ENCODE data around the gene S100A5.
A peak's percentile ranks its signal among the peaks of the same experiment; 100 is the strongest.
"Not testable (repeated sequence)": the region's sequence is repeated elsewhere in the genome, so short reads cannot be mapped to it uniquely, and the experiment has no call there.

S100A5 gene

DNA sequence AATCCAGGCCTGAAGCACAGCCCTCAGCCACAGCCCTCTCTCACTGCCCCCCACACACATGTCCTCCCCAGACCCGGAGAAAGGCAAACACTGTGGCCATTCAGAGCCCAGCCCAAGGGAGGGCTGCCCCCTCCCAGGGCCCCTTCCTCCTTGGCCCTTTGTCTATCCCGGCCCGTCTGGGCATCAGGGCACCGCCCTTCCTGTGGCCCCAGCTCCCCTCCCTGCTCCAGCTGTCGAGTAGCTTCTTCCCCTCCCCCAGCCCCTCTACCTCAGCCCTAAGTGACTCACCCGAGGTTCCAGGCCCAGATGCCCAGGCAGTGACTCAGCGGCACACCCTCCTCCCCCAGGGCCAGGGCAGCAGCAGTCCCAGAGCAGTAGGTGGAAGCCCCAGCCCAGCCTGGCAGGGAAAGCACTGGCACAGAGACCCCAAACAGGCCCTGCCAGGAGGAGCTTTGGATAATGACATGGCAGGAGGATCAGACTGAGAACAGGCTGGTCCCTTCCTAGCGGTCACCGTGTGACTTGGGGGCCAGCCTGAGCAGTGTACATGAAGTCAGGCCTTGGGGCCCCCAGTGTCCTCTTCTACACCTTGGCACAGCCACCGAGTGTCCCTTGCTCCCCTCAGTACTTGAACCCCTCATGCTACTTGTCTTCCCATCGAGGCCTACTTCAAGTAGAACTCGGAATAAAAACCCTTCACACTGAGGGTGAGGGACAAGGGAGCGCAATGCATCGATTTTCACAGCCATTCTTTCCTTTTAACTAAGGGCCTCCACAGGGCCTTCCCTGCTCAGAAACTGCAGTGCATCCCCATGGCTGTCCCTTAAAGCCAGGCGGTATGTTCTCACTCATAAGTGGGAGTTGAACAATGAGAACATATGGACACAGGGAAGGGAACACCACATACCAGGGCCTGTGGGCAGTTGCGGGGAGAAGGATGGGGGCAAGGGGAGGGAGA is 26.0 kb upstream of the S100A5 start:
- DNase-seq (ENCODE audit: low read depth) = peak; percentile 97

DNA sequence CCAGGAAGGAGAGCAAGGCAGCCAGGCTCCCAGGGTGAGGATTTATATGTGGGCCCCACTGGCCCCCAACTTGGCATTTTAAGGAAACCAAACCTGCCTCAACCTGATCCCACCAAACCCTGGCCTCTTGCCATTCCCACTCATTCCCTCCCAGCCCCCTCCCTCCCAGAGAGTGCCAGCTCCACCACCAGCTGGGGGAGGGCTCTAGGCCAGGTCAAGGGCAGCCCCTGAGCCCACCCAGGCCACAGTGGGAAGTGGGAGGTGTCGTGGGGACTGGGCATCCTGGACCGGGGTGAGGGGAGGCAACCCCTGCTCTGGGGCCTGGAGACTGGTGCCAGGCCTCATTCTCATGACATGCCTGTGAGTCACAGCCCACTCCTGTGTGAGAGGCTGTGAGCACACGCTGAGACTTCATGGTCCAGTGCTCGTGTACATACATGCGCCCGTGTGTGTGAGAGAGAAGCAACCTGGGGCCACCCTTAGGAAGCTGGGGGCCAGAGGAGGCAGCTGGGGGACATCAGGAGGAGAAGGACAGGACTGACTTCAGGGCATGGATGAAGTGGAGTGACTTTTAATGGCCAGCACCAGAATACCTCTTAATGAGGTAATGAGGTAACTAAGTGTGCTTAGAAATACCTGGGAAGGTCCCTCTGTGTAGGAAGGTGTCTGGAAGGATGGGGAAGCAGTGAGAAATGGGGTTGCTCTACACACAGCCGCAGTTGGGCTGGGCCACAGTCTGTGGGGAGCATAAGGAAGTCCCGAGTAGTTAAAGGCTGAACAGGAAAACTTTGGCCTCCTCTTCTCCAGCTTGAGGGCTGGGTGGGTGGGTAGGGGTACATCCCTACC is 25.0 kb upstream of the S100A5 start, which contains the start of gene S100A2:
Gene S100A2, minus strand, starts transcription at position 316 of the 846 bp plus-strand sequence. CDS start 1,967 bp downstream, outside the sequence.
- peak; percentile 90 for DNase-seq (ENCODE audit: low read depth)

DNA sequence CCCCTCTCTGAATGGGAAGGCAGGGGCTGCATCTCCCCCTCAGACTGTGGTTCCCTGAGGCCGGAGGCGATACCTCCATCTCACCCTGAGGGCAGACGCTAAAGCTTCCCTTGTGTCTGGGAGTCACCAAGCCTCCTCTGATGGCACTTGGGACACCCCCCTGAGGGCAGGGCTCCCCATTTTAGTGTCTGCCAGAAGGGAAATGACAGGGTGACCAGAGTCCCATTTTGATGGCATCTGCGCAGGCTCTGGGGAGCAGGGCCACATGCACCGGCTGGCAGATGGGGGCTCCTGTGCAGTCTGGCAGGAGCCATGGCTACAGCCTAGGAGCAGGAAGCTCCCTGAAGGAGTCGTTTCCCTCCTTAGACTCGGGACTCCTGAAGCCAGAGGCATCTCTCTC is 23.3 kb upstream of the S100A5 start:
- DNase-seq (ENCODE audit: low read depth) = no peak

DNA sequence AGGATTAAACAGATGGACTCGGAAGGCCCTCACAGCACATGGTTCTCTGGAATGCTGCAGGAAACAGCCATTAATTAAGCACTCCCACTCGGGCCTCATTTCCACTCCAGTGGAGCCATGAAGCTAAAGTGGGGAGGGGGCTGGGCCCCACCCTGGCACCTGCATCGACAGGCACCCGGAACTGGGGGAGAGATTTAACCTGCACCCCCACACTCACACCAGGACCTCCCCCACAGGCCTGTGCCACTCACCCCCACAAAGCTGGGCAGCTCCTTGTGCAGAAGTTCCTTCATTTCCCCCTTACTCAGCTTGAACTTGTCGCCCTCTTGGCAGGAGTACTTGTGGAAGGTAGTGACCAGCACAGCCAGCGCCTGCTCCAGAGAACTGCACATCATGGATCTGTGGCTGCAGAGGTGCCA is 22.8 kb upstream of the S100A5 start:
- DNase-seq (ENCODE audit: low read depth) = no peak

DNA sequence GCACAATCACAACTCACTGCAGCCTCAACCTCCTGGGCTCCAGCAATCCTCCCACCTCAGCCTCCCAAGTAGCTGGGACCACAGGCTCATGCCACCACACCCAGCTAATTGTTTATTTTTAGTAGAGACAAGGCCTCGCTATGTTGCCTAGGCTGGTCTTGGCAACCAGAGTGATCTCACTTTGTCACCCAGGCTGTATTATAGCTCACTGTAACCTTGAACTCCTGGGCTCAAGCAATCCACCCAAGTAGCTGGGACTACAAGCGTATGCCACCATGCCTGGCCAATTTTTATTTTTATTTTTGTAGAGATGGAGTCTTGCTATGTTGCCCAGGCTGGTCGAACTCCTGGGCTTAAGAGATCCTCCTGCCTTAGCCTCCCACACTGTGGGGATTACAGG is 21.3 kb upstream of the S100A5 start:
- not testable (repeated sequence) for DNase-seq (ENCODE audit: low read depth)

DNA sequence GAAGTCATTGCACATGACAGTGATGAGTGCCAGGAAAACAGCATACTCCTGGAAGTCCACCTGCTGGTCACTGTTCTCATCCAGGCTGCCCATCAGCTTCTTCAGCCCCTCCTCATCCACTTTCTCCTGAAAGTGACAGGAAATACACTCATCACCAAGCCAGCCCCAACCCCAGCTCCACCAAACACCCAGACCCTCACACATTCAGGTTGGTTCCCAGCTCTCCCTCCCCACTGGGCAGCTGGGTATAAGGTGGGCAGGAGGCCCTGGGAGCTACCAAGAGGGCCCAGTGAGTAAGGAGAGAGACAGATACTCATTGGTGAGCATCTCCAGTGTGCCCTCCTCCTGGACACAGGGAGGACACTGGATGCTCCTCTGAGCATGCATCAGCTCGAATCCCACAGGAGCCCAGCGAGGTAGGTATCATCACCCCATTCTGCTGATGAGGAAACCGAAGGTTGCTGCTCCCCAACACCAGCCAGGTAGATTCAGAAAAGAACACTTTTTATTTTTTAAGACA is 20.8 kb upstream of the S100A5 start:
- no peak for DNase-seq (ENCODE audit: low read depth)

DNA sequence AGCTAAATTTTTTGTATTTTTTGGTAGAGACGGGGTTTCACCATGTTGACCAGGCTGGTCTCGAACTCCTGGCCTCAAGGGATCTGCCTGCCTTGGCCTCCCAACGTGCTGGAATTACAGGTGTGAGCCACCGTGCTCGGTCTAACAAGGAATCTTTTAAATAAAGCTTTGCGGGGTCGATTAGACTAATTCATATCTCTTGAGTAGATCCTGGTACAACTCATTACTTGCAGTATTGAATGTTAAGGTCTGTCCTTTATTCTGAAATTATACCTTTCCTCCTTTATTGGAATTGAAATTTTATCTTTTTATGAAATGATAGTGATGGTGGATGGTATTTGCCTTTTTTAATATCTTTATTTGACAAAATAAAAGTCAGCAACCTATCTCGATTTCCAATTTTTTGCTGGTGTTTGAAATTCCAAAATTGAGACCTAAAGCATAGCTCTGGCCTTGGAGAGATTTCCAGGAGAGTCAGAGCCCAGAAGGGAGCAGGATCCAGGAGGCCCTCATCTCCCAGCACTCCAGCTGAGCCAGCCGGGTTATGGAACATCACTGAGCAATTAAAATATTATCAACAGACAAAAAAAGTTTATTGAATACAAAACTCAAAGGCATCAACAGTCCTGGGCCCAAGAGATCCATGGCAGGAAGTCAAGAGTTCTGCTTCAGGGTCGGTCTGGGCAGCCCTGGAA is 20.2 kb upstream of the S100A5 start:
- no peak for DNase-seq (ENCODE audit: low read depth)

DNA sequence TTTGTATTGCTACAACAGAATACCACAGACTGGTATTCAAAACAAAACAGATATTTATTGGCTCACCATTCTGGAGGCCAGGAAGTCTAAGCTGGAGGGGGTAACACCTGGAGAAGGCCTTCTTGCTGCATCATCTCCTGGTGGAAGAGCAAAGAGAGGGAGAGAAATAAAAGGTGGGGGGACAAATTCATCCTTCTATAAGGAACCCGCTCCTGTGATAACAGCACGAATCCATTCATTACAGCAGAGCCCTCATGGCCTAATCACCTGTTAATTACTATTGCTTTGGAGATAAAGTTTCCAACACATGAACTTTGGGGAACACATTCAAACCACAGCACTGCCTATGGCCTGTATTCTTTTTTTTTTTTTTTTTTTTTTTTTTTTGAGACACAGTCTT is 19.5 kb upstream of the S100A5 start:
- no peak for DNase-seq (ENCODE audit: low read depth)

DNA sequence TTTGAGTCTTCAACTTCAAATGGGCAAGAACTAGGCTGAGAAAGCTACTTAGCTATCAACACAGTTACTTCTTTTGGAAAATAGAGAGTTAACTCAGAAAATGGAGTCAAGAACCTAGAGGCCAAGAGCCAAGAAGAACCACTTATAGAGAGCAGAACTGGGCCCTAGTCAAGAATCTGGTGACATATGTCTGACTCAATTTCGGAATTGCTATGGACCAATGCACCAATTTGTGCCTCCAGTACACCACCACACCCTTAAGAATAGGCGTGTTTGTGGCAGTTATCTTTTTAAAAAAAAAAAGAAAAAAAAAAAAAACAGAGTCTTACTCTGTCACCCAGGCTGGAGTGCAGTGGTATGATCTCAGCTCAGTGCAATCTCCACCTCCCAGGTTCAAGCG is 17.1 kb upstream of the S100A5 start:
- no peak for DNase-seq (ENCODE audit: low read depth)

DNA sequence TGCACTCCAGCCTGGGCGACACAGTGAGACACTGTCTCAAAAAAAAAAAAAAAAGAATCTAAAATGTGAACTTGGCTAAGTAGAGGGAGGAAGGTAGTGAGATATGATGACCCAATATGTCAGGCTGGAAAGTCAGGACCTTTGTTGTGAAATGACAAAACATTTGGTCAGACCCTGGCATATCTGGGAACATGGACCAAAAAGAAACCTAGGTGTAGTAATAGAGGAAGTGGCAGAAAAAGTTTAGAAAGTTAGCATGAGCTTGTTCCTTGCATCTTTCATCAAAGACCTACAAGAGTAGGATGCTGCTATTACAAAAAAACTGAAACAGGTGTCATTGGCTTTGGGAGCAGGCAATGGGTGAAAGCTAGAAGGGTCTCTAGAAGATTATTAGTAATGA is 15.6 kb upstream of the S100A5 start:
- no peak for DNase-seq (ENCODE audit: low read depth)

DNA sequence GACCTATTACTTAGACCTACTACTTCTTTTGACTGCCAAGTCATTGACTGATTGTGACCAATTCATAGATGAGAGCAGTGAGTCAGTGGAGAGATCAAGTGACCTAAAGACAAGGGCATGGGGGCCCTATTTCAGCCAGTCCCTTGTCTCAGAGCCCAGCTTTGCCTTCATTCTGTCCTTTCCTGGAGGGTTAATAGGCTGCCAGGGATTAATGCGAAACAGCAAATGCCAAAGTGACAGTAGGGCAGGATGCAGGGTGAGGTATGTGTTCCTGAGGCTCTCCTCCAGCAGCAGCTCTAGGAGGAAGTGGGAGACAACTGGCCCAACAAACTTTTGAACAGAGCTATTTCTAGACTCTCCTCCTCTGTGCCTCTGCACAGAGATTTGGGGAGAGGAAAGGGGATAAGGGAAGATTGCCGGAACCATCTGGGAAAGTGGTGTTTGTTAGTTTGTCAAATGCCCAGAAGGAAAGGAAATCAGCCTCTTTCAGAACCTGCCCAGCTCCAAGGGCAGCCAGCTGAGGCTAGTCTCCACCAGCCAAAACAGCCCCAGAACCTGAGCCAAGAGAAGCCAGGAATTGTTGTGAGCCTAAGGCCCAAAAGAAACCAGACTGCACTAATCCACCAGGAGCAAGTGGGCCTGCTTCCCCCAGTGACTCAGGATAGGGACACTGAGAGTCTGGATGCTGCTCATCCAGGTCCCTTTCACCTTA is 13.3 kb upstream of the S100A5 start:
- DNase-seq (ENCODE audit: low read depth) = no peak

DNA sequence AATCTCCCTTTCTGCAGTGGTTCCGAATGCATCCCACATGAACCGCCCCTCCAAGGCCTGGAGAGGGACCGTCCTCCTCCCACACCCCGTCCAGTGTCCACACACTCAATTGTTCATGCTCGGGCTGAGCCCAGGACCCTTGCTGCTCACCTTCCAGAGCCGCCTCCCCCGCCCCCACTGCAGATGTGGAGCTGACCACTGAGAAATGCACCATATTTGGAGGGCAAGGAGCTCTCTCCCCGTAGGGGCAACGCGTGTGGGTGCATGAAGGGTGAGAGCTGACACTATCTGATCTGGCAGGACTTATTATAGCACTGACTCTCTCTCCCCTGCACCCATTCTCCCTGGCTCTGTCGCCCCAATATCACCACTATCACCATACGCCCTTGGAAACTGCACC is 12.4 kb upstream of the S100A5 start:
- no peak for DNase-seq (ENCODE audit: low read depth)

DNA sequence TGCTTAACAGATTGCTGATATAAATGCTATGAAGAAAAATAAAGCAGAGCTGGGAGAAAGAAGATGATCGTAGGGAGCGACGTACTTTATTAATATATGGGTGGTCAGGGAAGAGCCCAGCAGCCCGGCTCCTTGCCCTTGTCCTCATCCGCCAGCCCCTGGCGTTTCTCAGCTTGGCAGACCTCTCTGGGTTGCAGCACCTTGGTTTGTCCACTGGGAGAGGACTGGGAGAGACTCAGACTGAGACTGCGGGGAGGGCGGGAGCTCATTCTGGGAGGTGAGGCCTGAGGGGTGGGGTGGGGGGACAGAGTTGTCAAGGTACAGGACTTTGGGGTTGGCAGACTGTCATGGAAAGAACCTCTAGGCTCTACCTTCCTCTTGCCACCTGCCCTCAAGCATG is 11.6 kb upstream of the S100A5 start:
- no peak for DNase-seq (ENCODE audit: low read depth)

DNA sequence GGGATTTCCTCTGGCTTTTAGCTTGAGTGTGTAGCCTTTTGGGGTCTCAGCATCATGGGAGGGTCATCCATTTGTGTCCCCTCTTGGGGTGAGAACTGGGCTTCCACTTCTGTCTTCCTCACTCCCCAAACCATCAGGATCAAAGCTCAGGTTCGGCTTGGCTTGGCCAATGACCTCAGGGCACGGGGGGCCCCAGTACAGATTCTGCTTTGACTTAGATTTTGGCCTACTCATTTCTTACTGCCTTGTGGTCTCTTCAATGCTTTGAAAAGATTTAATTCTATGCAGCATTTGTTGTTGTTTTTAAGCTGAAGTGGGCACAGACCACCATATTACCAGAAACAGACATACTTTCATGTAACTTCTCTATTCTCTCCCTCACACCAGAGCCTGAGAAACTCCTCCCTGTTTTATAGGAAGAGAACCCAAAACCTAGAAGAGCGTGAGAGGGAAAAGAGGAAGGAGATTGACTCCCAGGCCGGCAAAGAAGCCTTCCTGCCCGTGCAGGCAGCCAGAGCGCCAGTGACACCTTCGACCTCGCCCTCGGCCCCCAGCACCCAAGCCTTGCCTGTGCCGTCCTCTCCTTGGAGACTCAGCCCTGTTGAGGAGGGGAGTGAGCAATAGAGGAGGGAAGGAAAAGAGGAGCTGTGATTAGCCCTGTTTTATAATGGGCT is 10.2 kb upstream of the S100A5 start:
- no peak for DNase-seq (ENCODE audit: low read depth)

DNA sequence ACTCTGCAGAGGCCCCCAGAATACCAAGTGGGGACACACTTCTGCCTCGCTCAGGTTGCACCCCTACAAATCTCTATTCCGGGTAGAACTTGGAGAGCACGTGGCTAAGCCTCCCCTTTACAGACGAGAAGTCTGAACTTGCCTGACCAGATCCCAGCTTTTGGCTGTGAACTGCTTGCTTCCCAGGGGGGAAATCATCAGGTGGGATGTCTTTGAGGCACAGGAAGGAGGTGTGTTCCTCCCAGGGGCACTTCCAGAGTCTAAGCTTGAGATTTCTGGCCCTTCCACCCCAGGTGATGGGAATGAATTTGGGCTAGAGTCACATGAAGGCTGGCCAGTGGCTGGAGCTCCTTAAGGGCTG is 9.6 kb upstream of the S100A5 start:
- DNase-seq (ENCODE audit: low read depth) = no peak

DNA sequence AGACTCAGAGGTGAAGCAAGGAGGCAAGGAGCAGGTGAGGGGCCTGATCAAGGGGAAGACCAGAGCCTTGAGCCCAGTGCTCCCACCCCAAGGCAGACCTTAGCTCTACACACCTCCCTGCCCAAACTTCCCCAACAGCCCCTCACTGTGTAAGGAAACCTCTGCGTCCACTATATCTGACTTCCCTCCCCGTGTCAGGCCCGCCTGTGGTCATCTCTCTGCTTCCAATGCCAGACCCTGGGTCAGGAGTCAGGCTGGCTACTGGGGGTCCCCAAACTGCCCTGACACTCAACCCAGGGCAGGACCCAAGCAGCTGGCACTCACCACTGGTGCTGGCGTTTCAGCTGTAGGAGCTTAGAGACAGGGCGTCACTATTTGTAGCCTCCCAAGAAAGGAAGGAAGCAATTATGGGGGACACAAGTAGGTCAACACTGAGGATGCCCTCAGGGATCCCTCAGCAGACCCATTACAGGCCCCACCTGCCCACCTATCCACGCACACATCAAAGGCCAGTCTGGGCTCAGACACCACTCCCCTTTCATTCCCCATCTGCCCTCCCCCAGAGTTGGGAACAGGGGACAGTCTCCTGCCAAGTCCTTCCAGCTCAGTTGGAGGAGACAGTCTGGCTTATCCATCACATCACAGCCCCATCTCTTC is 9.1 kb upstream of the S100A5 start:
- no peak for DNase-seq (ENCODE audit: low read depth)

DNA sequence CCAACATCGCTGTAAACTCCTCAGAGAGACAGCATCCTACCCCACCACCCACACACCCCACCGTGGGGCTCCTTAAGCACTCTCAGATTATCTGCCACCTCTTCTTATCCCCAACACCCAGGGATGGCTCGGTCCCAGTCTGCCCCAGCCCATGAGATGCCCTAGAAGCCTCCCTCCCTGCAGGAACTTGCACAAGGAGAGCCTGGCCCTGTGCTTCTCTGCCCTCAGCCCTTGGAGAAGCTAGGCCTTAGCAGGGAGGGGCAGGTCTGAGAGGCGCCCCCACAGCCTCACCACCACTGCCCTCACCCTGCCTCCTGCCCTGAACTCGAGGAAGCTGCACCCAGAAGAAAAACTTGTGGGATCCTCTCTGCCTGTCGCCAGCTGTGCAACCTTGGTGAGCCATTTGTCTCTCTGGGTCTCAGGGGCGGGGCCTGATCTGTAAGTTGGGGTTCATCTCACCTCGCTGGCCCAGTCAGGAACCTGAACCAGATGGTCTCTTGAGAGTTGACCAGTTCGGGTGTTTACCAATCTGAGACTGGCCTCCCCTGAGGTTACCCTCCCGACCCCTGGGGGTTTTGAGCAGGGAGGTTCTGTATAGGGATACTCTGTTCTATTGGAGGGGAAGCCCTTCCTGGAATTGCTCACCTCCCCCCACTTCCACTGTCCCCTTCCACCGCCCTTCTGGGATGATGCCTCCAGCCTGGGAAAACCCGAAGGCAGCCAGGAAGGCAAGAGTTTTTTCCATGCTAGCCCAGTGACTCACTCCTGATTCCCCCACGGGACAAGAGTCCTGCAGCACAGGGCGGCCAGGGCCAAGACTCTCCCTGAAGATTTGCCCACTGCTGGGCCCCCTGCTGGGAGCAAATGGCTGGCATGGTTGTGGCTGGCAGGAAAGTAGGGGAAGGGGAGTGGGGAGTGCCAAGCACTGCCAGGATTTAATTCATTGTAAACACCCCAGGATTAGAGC is 8.3 kb upstream of the S100A5 start, which contains the start of gene S100A3:
Gene S100A3, minus strand, starts transcription at position 537 of the 967 bp plus-strand sequence. CDS start 773 bp downstream, outside the sequence.
- peak; percentile 81 for DNase-seq (ENCODE audit: low read depth)

DNA sequence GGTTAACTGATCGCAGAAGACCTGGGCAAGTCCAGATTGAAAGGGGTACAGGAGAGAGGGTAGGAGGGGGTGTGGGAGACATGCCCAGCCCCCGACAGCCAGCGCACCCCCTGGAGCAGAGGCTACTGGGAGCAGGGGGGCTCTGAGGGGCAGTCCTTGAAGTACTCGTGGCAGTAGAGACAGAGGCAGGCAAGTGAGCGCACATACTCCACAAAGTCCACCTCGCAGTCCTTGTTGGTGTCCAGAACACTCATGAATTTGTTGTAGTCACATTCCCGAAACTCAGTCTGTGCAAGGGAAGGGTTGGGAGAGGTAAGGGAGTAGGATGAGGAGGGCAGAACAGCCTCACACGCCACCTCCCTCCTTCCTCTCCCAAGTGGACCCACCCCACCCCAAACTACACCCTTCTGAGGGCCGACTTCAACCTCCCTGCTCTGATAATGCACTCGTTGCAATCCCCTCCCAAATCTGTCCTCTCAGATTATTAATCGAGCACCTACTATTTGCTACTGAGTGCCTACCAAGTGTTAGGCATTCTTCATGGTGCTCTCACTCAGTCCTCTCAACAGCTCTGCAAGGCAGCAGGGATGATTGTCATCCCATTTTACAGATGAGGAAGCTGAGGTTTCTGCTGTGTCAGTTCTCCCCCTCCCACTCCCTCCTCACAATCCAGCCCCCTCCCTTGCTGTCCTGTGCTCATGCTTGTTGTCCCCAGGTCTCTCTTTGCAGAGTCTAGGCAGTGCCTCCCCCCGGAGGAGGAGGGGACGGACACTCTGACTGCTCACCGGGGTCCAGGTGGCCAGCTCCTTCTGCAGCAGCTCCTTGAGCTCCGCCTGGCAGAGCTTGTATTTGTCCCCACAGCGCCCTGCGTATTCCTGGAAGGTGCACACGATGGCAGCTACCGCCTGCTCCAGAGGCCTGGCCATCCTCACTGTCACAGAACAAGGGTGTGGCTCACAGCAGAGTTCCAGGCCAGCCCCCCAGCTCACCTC is 7.1 kb upstream of the S100A5 start:
- DNase-seq (ENCODE audit: low read depth) = no peak

Measured in HS-27A (cell line).